Colonic mucosa (tissue), 4 donors: ENCODE results near the gene THBS4. TPM values are rescaled to one million over a fixed set of nuclear protein-coding genes. Genes with fewer than 3 reads are reported as not detected.

Source experiments
- DNase-seq: peaks from one replicate; pipeline ENCODE4 v3.0.0-alpha.2; 2020
- H3K27ac ChIP-seq: fragments of 200-600 bp; one replicate; pipeline ENCODE4 v1.8.0; 2021
- H3K27me3 ChIP-seq: fragments of 200-600 bp; one replicate; pipeline ENCODE4 v1.8.0; 2021
- H3K36me3 ChIP-seq: fragments of 200-600 bp; one replicate; pipeline ENCODE4 v1.8.0; 2021
- H3K4me1 ChIP-seq: fragments of 200-600 bp; one replicate; pipeline ENCODE4 v1.8.0; 2021; ENCODE audit warnings: mild to moderate bottlenecking
- H3K4me3 ChIP-seq: fragments of 200-600 bp; one replicate; pipeline ENCODE4 v1.8.0; 2021
- H3K9ac ChIP-seq, 2 donors: one replicate each; pipeline ENCODE4 v1.7.0; 2013; ENCODE audit warnings: control low read depth in 2 of 2, low read depth in 2 of 2, low read length in 2 of 2
- H3K9me3 ChIP-seq: fragments of 200-600 bp; one replicate; pipeline ENCODE4 v1.8.0; 2021
- intact Hi-C: fragments of 100-400 bp; cut with DNase I; formaldehyde crosslinking; loops from one replicate; pipeline ENCODE4 v1.14.1; 2022
- total RNA-seq, 2 donors: library from RNA; stranded (reverse); fragmentation: NEBNext Ultra II Directional in 1 of 2; extraction: Animal tissue kit (Norgen Biotek cat#: 25700) in 1 of 2; gene quantifications; one replicate each; pipeline ENCODE4 v1.2.1, GENCODE V29; 2021
- TF ChIP-seq, protein P1 (sequence below): fragments of 200-600 bp; IDR thresholded peaks from one replicate; pipeline ENCODE4 v1.8.0; 2022; ENCODE audit warnings: antibody characterized with exemption, mild to moderate bottlenecking
- donor health status: healthy.
- donor health status: DM: no; HTN: no; CAD: no.
- donor health status: DM: no; HTN: no; CAD: no.

THBS4 gene
- total RNA-seq, 2 donors from 2014 or later: 0.27 to 9.1 TPM

- intact Hi-C loops: loop anchor here (10.0 kb wide), 1 partner anchor 202 kb away; no protein-coding TSS in a partner anchor
- TF ChIP-seq, protein P1, sequence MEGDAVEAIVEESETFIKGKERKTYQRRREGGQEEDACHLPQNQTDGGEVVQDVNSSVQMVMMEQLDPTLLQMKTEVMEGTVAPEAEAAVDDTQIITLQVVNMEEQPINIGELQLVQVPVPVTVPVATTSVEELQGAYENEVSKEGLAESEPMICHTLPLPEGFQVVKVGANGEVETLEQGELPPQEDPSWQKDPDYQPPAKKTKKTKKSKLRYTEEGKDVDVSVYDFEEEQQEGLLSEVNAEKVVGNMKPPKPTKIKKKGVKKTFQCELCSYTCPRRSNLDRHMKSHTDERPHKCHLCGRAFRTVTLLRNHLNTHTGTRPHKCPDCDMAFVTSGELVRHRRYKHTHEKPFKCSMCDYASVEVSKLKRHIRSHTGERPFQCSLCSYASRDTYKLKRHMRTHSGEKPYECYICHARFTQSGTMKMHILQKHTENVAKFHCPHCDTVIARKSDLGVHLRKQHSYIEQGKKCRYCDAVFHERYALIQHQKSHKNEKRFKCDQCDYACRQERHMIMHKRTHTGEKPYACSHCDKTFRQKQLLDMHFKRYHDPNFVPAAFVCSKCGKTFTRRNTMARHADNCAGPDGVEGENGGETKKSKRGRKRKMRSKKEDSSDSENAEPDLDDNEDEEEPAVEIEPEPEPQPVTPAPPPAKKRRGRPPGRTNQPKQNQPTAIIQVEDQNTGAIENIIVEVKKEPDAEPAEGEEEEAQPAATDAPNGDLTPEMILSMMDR: no peak
- Histone ChIP-seq H3K27me3 (no peaks in the 10 kb centered on the region), H3K27ac (no peak overlapping the region), H3K9ac (no peak overlapping the region), H3K4me1 (no peaks in the 10 kb centered on the region), H3K4me3 (no peak overlapping the region), H3K9me3 (no peaks in the 10 kb centered on the region), H3K36me3 (no peaks in the 10 kb centered on the region)
- no peak for DNase-seq
Observed at GRCh38 chr5:80076131-80077050, 41.2 kb downstream of the THBS4 start.

- no peaks in the 10 kb centered on the region for H3K27me3 ChIP-seq
- DNase-seq: no peak
- TF ChIP-seq, protein P1: no peak
- no peaks in the 10 kb centered on the region for H3K4me1 ChIP-seq
- intact Hi-C loops: loop anchor here (10.0 kb wide), 1 partner anchor 202 kb away; no protein-coding TSS in a partner anchor
- H3K9ac ChIP-seq: no peak overlapping the region
- H3K4me3 ChIP-seq: no peak overlapping the region
- no peaks in the 10 kb centered on the region for H3K36me3 ChIP-seq
- H3K9me3 ChIP-seq: no peaks in the 10 kb centered on the region
- no peak overlapping the region for H3K27ac ChIP-seq
Observed at GRCh38 chr5:80077051-80077714, 42.0 kb downstream of the THBS4 start.

GRCh38 chr5:80078921-80079320 lies 43.8 kb downstream of the THBS4 start:
- H3K27ac ChIP-seq: no peak overlapping the region
- H3K4me1 ChIP-seq: no peaks in the 10 kb centered on the region
- no peak overlapping the region for H3K9ac ChIP-seq
- H3K27me3 ChIP-seq: no peaks in the 10 kb centered on the region
- no peaks in the 10 kb centered on the region for H3K9me3 ChIP-seq
- TF ChIP-seq, protein P1: no peak
- H3K36me3 ChIP-seq: no peaks in the 10 kb centered on the region
- intact Hi-C loops: loop anchor here (10.0 kb wide), 1 partner anchor 204 kb away; no protein-coding TSS in a partner anchor
- no peak overlapping the region for H3K4me3 ChIP-seq
- no peak for DNase-seq

DNA sequence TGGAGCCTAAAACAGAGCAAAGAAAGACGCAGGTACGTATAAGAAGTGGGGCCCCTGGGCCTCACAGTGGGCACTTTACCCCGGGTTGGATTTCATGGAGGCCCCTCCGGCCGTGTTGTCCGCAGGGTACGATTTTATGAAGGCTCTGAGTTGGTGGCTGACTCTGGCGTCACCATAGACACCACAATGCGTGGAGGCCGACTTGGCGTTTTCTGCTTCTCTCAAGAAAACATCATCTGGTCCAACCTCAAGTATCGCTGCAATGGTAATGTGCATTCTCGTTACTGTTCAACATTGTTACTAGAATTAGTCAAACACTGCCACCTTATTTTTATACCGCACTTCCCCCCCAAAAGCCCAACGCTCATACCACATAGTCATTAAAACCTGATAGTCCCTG lies 47.1 kb downstream of the THBS4 start:
- Histone ChIP-seq H3K4me1 (no peaks in the 10 kb centered on the region), H3K9ac (no peak overlapping the region), H3K27me3 (no peaks in the 10 kb centered on the region), H3K4me3 (no peak overlapping the region), H3K27ac (no peak overlapping the region), H3K36me3 (no peaks in the 10 kb centered on the region), H3K9me3 (no peaks in the 10 kb centered on the region)
- TF ChIP-seq, protein P1: no peak
- intact Hi-C loops: no loop called here
- no peak for DNase-seq

GRCh38 chr5:80082731-80083100 lies 47.6 kb downstream of the THBS4 start:
- intact Hi-C loops: no loop called here
- Histone ChIP-seq H3K9ac (no peak overlapping the region), H3K4me1 (no peaks in the 10 kb centered on the region), H3K27me3 (no peaks in the 10 kb centered on the region), H3K27ac (no peak overlapping the region), H3K36me3 (no peaks in the 10 kb centered on the region), H3K9me3 (no peaks in the 10 kb centered on the region), H3K4me3 (no peak overlapping the region)
- peak; percentile 40 for DNase-seq
- TF ChIP-seq, protein P1: peak; percentile 51
